GM15510 (cell line): ENCODE measurements around the gene DDX54.

ENCODE experiments used
- POLR2A ChIP-seq: IDR thresholded peaks from 3 replicates; pipeline ENCODE4 v1.6.1; 2011; ENCODE audit warnings: borderline replicate concordance; ENCODE audit not compliant: insufficient read length; ENCODE audit errors: extremely low read depth

The DDX54 gene

GRCh38 chr12:113203852-113204760 is 18.8 kb upstream of the DDX54 start:
- TF ChIP-seq POLR2A, result no peak

DNA sequence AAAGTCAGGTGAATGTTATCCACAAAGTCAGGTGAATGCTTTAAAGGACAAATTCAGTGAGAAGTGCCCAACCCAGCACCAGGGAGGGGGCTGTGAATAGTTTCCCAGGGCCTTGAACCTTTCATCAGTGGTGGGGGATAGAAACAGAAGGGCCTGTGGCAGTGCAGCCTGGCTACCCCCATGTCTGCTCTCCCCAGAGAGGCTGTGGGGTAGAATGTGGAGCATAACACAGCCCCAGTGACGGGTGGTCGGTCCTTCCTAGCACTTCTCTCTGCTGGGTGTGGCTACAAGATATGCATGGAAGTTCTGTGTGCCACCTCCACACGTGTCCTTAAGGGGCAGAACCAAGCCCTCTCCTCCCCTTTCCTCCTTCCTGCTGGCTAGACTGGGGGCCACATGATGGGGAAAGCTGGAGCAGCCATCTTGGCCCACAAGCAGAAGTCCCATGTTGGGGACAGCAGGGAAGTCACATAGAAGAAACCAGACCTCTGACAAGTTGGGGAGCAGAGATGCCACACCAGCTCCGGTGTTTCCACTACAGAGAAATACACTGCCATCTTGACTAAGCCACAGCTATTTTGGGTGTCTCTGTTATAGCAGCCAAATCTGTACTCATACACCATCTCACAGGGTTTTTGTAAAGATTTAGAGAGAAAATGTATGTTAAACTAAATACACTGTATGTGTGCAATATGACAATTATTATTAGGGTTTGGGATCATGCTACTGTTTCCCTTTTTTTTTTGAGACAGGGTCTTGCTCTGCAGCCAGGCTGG is 17.2 kb upstream of the DDX54 start:
- no peak for TF ChIP-seq POLR2A

DNA sequence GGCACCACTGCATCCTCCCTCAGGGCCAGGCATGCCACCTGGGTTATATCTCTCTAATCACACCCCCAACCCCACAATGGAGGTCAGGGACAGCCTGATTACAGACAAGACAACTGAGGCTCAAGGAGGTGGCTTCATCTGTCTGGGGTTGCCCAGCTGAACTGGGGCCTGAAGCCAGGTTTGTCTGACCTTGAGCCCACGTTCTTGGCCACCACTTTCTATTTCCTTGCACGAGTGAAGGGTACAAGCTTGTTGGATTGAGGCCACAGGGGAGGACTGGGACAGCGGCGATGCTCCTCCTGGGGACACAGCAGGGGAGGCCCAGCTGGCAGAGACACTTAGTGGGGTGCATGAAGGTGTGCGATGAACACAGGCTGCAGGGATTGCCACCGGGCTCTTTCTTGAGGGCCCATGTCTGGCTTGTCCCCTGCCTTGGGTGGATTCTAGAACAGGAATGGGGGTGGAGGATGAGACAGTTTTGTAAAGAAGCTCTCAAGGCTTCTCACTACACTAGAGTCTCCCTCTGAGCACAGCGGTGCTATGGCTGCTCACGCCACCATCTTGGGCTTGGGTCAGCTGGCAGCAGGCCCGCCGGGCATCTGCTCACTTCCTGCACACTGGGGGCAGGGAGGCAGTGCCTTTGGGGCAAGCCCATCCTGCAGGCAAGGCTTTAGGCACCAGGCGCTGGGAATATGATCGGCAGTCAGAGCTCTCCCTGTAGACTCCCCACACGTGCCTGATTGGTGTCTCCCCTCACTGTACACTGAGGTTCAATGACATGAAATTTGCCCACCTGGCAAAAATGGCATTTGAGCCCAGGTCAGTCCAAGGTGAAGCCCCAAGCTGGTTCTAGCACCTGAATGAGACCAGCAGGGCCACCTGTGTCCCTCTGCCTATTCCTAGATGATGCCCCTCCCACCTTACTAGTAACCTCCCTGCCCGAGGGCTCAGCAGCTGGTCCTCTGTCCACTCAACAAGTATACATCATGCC is 16.2 kb upstream of the DDX54 start:
- no peak for TF ChIP-seq POLR2A

- no peak for TF ChIP-seq POLR2A
Measured at GRCh38 chr12:113200021-113200797, 14.9 kb upstream of the DDX54 start.

DNA sequence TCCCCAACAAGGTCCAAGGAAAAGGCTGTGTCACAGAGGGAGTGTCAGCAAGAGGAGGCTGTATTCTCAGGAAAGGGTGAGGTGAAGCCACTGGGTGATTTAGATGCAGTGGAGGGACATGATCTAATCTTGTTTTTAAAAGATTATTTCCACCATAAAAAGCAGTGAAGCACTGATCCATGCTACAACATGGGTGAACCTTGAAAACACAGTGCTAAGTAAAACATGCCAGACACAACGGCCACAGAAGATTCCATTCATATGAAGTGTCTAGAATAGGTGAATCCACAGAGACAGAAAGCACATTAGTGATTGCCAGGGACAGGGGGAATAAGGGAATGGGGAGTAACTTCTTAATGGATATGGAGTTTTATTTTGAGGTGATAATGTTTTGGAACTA is 13.0 kb upstream of the DDX54 start:
- no peak for TF ChIP-seq POLR2A

DNA sequence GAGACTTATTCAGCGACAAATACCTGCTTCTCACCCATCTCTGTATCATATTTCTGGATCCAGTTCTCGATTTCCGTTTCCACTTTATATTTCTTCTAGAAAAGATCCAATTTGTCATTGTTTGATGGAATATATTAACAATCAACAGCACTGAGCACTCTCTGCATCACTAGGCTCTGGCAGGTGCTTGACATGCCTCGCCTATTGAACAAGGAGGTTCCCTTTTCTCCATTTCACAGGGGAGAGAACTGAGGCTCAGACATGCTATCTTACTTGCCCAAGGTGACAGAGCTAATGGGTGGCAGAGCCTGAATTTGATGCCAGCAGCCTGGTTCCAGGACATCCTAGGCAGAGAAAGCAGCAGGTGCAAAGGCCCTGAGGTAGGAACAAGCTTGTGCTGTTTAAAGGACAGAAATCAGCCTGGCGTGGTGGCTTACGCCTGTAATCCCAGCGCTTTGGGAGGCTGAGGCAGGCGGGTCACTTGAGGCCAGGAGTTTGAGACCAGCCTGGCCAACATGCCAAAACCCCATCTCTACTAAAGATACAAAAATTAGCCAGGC is 12.3 kb upstream of the DDX54 start:
- no peak for TF ChIP-seq POLR2A

GRCh38 chr12:113196990-113197389 is 11.7 kb upstream of the DDX54 start:
- TF ChIP-seq POLR2A, result peak; percentile 17

- TF ChIP-seq POLR2A, result no peak
Measured at GRCh38 chr12:113196582-113196981, 11.3 kb upstream of the DDX54 start.

GRCh38 chr12:113195598-113195997 is 10.3 kb upstream of the DDX54 start:
- TF ChIP-seq POLR2A, result no peak

- no peak for TF ChIP-seq POLR2A
Measured at GRCh38 chr12:113194971-113195391, 9.7 kb upstream of the DDX54 start.

DNA sequence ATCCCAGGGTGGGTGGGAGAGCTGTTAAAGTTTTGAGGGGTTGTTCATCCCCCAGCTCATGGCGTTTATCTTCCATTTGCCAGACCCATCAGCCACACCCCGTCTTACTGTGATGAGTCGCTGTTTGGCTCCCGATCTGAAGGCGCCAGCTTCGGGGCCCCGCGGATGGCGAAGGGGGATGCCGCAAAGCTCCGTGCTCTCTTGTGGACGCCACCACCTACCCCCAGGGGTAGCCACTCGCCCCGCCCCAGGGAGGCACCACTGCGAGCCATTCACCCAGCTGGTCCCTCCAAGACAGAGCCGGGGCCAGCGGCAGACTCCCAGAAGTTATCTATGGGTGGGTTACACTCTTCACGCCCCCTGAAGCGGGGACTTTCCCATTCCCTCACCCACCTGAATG is 5.9 kb upstream of the DDX54 start:
- TF ChIP-seq POLR2A, result no peak

DNA sequence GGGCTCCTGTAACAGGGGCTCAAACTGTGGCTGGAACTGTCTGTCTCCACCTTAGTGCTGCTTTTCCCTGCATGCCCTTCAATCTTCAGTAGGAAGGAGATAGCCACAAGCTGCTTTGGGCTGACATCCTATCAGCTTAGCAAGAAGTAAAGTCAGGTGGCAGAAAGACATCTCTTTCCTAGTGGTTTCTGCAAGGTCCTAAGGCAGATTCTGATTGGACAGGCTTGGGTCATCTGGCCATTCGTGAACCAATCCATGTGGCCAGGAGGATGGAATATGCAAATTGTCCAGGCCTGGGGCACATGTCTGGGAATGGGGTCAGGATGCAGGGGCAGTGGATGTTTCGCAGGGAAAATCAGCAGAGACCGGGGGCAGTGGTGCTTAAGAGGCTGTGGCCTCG is 5.5 kb upstream of the DDX54 start:
- no peak for TF ChIP-seq POLR2A

DNA sequence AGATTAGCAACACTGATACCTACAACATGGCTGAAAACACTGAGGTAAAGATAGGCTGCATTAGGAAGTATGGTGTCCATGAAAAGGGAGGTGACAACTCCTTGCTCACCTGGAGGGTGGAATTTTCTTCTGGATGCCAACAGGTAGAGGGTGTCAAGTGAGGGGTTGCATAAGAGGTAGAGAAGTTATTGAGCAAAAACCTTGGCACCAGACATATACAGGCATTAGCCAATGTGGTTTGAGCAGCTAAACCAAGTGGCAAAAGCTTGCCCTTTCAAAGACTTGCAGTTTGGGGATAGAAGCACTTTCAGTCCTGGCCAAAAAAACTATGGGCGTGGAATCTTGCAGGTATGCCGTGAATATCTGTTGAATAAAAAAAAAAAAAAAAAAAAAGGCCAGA is 4.1 kb upstream of the DDX54 start:
- TF ChIP-seq POLR2A, result no peak
